BE2C (cell line): ENCODE measurements around the gene CD79B.
"Not testable (repeated sequence)": the region's sequence is repeated elsewhere in the genome, so short reads cannot be mapped to it uniquely, and the experiment has no call there.

Experiments
- DNase-seq: peaks from one replicate; pipeline ENCODE4 v3.0.0-alpha.2; 2020
- H3K27me3 ChIP-seq: fragments of 250-450 bp; sonication (Bioruptor Pico); 2 replicates; pipeline ENCODE4 v1.5.1; 2020; ENCODE audit warnings: mild to moderate bottlenecking
- H3K36me3 ChIP-seq: fragments of 250-450 bp; sonication (Bioruptor Pico); 2 replicates; pipeline ENCODE4 v1.5.1; 2020; ENCODE audit warnings: mild to moderate bottlenecking
- H3K4me1 ChIP-seq: fragments of 250-450 bp; sonication (Bioruptor Pico); 2 replicates; pipeline ENCODE4 v1.5.1; 2020
- H3K4me3 ChIP-seq: 2 replicates; pipeline ENCODE4 v1.5.1; 2011; ENCODE audit warnings: low read depth, low read length
- H3K9me3 ChIP-seq: fragments of 250-450 bp; sonication (Bioruptor Pico); 2 replicates; pipeline ENCODE4 v1.5.1; 2020
- TF ChIP-seq, protein P1 (sequence below): IDR thresholded peaks from 2 replicates; pipeline ENCODE4 v1.5.1; 2012; ENCODE audit warnings: mild to moderate bottlenecking, low read depth, low read length

CD79B gene

DNA sequence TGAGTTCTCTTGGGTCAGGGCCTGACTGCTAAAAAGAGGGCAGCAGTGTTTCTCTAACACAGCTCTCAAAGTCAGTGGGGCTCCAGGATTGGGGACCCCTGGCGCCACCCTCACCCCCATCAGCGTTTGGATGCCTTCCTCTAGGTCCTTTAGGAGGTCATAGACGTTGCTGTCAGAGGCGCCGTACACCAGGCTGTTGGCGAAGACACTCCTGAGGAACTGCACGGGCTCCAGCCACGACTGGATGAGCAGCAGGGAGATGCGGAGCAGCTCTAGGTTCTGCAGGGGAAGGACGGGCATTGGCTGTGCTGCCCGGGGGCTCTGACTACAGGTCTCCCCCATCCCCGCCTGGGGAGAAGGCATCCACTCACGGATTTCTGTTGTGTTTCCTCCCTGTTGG is 14.5 kb downstream of the CD79B start:
- no peak overlapping the region for H3K4me3 ChIP-seq
- no peaks in the 10 kb centered on the region for H3K9me3 ChIP-seq
- H3K36me3 ChIP-seq = no peaks in the 10 kb centered on the region
- DNase-seq = no peak
- H3K27me3 ChIP-seq = no peaks in the 10 kb centered on the region
- H3K4me1 ChIP-seq = no peaks in the 10 kb centered on the region
- TF ChIP-seq, protein P1, sequence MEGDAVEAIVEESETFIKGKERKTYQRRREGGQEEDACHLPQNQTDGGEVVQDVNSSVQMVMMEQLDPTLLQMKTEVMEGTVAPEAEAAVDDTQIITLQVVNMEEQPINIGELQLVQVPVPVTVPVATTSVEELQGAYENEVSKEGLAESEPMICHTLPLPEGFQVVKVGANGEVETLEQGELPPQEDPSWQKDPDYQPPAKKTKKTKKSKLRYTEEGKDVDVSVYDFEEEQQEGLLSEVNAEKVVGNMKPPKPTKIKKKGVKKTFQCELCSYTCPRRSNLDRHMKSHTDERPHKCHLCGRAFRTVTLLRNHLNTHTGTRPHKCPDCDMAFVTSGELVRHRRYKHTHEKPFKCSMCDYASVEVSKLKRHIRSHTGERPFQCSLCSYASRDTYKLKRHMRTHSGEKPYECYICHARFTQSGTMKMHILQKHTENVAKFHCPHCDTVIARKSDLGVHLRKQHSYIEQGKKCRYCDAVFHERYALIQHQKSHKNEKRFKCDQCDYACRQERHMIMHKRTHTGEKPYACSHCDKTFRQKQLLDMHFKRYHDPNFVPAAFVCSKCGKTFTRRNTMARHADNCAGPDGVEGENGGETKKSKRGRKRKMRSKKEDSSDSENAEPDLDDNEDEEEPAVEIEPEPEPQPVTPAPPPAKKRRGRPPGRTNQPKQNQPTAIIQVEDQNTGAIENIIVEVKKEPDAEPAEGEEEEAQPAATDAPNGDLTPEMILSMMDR = no peak

DNA sequence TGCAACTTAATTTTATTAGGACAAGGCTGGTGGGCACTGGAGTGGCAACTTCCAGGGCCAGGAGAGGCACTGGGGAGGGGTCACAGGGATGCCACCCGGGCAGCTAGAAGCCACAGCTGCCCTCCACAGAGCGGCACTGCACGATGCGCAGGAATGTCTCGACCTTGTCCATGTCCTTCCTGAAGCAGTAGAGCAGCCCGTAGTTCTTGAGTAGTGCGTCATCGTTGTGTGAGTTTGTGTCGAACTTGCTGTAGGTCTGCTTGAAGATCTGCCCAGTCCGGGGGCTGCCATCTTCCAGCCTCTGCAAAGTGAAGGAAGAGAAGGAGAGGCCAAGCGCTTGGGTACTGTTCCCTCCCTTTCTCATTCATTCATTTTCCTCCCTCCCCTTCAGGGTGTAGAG is 14.9 kb downstream of the CD79B start:
- H3K4me1 ChIP-seq, H3K27me3 ChIP-seq, DNase-seq, H3K9me3 ChIP-seq, H3K36me3 ChIP-seq, H3K4me3 ChIP-seq: not testable (repeated sequence)

DNA sequence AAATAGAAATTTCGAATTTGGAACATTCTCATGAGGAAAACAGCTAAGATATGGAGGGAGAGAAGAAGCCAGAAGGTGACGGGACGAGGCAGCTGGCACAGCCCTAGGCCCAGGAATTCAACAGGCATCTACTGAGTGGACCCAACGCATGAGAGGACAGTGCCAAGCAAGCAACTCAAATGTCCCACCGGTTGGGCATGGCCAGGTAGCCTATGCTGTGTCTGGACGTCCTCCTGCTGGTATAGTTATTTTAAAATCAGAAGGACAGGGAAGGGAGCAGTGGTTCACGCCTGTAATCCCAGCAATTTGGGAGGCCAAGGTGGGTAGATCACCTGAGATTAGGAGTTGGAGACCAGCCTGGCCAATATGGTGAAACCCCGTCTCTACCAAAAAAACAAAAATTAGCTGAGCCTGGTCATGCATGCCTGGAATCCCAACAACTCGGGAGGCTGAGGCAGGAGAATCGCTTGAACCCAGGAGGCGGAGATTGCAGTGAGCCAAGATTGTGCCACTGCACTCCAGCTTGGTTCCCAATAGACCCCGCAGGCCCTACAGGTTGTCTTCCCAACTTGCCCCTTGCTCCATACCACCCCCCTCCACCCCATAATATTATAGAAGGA is 15.5 kb downstream of the CD79B start:
- TF ChIP-seq, protein P1 = no peak
- Histone ChIP-seq H3K4me3 (no peak overlapping the region), H3K27me3 (no peaks in the 10 kb centered on the region), H3K4me1 (no peaks in the 10 kb centered on the region), H3K9me3 (no peaks in the 10 kb centered on the region), H3K36me3 (no peaks in the 10 kb centered on the region)
- DNase-seq = no peak

DNA sequence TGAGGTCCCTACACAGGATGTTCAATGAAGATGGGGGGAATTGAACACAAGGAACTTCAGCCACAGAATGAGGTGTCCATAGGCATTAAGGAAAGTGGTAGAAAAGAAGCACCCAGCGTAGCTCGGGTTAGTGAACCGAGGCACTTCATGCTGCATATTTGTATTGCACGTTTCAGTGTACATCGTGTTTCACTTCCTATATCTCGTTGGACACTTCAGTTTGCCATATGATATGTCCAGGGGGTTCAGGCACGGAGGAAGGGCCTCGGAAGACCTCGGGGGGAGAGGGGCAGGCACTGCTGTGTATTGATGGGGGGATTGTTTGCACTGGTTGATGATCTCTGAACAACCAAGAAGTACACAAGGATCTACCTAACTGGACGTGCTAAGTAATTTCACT is 16.4 kb downstream of the CD79B start:
- H3K27me3 ChIP-seq, DNase-seq, H3K4me1 ChIP-seq: not testable (repeated sequence)

DNA sequence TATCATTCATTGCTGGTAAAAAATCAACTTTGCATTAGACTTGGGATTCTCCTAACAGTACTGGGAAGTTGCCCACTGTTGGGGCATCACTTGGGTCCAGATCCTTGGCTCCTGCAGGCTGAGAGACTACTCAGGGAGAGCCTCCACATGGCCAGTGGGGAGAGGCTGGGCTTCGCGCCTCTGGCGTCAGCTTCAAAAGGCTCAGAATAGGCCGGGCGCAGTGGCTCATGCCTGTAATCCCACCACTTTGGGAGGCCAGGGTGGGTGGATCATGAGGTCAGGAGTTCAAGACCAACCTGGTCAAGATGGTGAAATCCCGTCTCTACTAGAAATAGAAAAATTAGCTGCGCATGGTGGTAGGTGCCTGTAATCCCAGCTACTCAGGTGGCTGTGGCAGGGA is 17.7 kb downstream of the CD79B start:
- H3K27me3 ChIP-seq = no peaks in the 10 kb centered on the region
- H3K4me1 ChIP-seq = no peaks in the 10 kb centered on the region

More for the DNA sequence above, 16.4 kb downstream of the CD79B start:
- H3K9me3 ChIP-seq, H3K4me3 ChIP-seq, H3K36me3 ChIP-seq: not testable (repeated sequence)

DNA sequence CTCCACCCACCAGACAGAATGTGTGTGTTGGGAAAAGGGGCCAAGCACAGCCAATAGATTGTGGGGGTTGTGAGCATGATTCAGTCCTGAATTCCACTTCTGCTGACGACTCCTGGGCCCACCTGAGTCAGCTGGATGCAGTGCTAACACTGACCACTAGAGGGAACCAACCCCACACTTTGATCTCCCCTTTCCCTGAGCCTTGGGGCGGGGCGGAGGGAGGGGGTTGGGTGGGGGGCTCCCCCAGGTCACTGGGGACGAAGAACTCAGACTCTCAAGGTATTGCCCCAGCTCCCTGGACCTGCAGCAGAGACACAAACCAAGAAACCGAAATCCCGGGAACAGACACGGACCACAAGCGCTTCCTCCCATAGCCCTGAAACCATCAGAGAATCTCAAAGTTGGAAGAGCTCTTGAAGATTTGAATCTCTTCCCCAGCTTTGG is 20.5 kb downstream of the CD79B start:
- DNase-seq = peak; percentile 61
- no peaks in the 10 kb centered on the region for H3K27me3 ChIP-seq
- TF ChIP-seq, protein P1 = peak; percentile 69
- H3K9me3 ChIP-seq = no peaks in the 10 kb centered on the region
- H3K4me1 ChIP-seq = no peaks in the 10 kb centered on the region
- H3K4me3 ChIP-seq = no peak overlapping the region
- no peaks in the 10 kb centered on the region for H3K36me3 ChIP-seq

More for the DNA sequence above, 17.7 kb downstream of the CD79B start:
- Histone ChIP-seq H3K4me3 (no peak overlapping the region), H3K9me3 (no peaks in the 10 kb centered on the region), H3K36me3 (no peaks in the 10 kb centered on the region)
- DNase-seq = no peak
- TF ChIP-seq, protein P1 = no peak

DNA sequence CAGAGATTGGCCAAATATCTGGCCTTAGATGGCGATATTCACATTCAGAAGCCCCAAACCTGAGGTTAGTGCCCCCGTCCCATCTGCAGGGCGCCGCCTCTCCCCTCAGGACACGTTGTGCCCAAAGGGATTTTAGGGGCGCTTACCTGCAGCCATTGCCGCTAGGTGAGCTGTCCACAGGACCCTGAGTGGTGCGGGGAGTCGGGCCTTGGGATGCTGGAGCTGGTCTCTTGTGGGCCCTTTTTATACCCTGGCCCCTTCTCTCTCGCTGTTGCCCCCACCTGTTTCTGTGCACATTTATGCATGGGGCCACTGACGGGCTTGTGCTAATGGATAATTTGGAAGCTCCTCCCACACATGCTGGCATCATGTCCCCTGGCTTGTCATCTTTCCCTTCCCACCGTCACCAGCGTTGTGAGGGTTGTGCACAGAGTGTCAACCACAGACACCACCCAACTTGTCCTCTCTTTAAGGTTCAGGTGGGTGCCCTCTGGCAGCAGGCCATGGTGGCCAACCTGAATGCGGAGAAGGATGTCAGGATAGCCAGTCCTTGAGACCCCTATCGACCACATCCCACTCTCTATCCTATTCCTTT is 21.0 kb downstream of the CD79B start, which contains the start of gene CSHL1:
TSS of gene CSHL1 (minus strand) at position 218 of the 595 bp plus-strand sequence. CDS start at position 156, 62 bp downstream.
- TF ChIP-seq, protein P1 = no peak

More for the DNA sequence above, 21.0 kb downstream of the CD79B start, which contains the start of gene CSHL1:
- no peaks in the 10 kb centered on the region for H3K36me3 ChIP-seq
- no peaks in the 10 kb centered on the region for H3K9me3 ChIP-seq
- H3K4me1 ChIP-seq = no peaks in the 10 kb centered on the region
- no peak for DNase-seq
- H3K4me3 ChIP-seq = no peak within 1 kb of the TSS
- no peaks in the 10 kb centered on the region for H3K27me3 ChIP-seq
